RCC 7860 (cell line): Measurements from ENCODE around the gene ITPR1.
"Not testable (repeated sequence)": the region's sequence is repeated elsewhere in the genome, so short reads cannot be mapped to it uniquely, and the experiment has no call there.

ENCODE experiments used
- DNase-seq: peaks from one replicate; pipeline ENCODE4 v3.0.0-alpha.2; 2015; ENCODE audit warnings: low spot score
- FAIRE-seq: peaks from 2 replicates; lab custom pipeline; 2012; peaks lifted over from hg19 to GRCh38; lab: Jason Lieb, UNC

Gene ITPR1

DNA sequence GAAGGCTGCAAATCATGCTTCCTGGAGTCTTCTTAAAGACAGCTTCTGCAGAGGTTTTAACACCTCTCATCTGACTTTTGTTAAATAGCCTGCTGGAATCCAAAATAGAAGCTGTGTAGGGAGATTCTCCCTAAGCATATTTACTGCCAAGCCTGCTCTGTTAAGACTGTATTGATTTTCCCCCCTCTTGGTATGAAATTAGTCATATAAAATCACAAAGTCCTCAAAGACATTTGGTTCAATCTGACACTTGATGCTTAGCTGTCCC lies 94.6 kb downstream of the ITPR1 start:
- no peak for FAIRE-seq

GRCh38 chr3:4588466-4588865 lies 95.3 kb downstream of the ITPR1 start:
- peak; percentile 78 for FAIRE-seq
- peak; percentile 61 for DNase-seq

More for the DNA sequence above, 94.6 kb downstream of the ITPR1 start:
- no peak for DNase-seq

DNA sequence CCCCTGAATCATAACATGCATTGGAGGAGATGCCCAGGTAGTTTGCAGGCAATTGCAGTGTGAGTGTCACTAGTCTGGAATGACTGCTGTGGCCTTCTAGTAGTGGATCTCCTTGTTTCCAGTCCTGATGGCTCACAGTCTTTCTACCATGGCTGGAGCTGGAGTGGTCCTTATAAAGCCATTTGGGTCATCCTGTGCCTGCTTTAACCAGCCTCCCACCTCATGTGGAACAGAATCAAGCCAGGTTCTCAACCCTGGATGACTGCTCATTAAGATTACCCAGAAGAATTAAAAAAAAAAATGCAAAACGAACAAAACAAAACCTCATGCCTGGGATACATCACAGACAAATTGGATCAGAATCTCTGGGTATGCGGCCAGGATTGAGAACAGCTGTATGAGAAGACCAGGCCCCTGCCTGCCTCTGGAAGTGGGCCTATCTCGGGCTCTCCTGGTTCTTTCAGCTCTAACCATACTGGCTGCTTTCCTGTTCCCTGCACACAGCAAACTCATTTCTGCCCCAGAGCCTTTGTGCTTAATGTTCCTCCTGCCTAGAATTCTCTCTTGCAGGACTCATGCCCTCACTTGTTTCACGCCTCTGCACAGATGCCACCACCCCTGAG lies 96.4 kb downstream of the ITPR1 start:
- DNase-seq = no peak

GRCh38 chr3:4590849-4591248 lies 97.7 kb downstream of the ITPR1 start:
- FAIRE-seq = not testable (repeated sequence)

More for the DNA sequence above, 96.4 kb downstream of the ITPR1 start:
- no peak for FAIRE-seq

GRCh38 chr3:4591669-4592068 lies 98.5 kb downstream of the ITPR1 start:
- FAIRE-seq (no peak), DNase-seq (no peak)

More at GRCh38 chr3:4590849-4591248, 97.7 kb downstream of the ITPR1 start:
- not testable (repeated sequence) for DNase-seq

GRCh38 chr3:4593014-4593413 lies 99.9 kb downstream of the ITPR1 start:
- no peak for DNase-seq
- FAIRE-seq = no peak

GRCh38 chr3:4595710-4596113 lies 102.6 kb downstream of the ITPR1 start:
- FAIRE-seq (no peak), DNase-seq (no peak)

DNA sequence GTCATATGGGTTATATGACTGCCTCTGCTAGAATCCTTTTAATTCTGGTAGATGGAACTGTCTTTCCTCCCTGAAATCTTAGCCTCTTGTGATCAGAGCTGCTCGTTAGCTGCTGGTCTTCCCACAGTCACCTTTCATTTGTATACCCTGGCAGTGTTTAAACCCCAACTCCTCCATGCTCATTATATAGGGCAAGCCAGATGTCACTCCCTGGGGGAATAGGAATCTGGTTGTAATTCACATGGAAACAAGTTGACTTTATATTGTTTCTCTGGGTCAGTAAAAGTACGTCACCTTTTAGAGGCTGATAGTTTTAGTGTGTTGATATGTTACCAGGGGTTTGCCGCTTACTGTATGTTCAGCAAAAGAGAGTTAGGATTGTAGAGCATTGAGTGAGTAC lies 103.5 kb downstream of the ITPR1 start:
- no peak for DNase-seq
- FAIRE-seq = no peak

DNA sequence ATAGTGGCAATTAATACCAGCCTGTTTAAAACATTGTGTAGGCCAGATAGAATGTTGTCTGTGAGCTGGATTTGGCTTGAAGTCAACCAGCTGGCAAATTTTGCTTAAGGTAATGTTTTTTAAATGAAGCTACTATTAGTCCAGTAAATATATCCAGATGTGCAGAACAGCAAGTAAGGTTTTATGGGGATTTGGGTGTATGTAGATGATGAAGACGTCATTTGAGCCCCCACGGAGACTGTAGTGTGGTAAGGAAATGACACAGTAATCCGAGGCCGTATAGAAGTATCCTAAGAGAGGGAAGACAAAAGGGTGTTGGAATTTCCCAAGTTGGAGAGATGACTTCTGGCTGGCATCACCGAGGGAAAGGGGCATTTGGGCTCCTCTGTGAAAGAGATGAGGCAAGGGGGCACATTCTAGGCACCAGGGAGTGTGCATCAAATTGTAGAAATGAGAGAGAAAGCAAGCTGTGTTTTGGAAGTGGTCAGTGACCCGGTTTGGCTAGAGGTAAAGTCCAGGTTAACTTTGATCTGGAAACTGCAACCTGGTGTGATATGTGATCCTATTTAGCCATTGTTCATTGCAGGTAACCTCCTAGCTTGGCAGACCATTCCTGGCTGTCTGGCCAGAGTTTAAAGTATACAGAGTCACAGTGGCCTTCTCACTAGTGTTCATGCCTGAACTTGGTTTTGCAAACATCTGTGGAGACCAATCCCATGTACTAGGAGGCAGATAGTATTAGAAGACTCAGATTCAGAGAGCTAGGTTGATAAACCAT lies 104.2 kb downstream of the ITPR1 start:
- DNase-seq (no peak), FAIRE-seq (no peak)

GRCh38 chr3:4598232-4598631 lies 105.1 kb downstream of the ITPR1 start:
- not testable (repeated sequence) for DNase-seq, FAIRE-seq

DNA sequence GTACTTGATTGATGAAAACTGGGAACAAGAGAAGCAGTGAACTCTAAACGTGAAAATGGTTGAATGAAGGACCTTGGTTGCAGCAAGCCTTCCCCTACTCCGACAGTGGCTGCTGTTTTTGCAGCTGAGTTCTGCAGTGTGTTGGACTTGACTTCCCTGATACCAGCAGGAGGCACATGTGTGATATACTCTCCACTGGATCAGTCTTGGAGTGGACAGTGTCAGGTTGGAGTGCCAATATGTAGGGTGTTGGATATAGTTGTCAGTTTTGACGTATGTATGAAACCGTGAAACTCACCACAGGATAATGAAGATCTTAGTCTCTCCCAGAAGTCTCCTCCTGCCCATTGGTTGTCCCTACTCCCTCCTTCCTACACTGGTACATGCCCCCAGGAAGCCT lies 106.5 kb downstream of the ITPR1 start:
- DNase-seq = no peak
- FAIRE-seq = no peak

DNA sequence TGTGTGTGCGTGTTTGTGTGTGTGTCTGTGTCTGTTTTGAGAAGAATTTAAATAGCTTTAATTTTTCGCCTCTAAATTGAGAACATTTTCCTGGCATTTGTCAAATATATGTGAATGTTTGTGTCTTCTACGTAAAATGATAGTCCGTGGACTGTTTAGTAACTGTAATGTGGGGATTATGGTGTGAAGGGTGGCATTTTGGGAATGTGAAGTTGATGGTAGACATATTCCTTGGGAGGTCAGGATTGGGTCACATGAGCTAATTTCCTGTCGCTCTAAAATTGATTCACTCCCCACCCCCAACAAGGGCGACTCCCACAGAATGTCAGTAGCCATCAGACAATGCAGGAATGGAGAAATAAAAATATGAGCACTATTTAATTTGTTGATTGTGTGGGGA lies 107.3 kb downstream of the ITPR1 start:
- no peak for DNase-seq
- FAIRE-seq = no peak

GRCh38 chr3:4601892-4602291 lies 108.7 kb downstream of the ITPR1 start:
- DNase-seq = no peak
- FAIRE-seq = no peak

DNA sequence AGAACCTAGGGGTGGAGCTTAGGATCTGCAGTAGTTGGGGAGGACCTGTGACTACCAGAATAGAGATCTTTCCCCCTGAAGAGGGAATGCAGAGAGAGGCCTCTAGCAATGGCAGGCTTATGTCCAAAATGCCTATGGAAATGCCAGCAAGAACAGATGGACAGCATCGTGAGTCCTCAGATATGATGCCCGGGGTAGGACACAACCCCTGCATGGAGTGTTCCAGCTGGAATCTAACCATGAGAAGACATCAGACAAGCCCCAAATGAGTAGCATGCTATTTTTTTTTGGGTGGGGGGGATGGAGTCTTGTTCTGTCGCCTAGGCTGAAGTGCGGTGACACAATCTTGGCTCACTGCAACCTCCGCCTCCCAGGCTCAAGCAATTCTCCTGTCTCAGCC lies 111.5 kb downstream of the ITPR1 start:
- no peak for FAIRE-seq

DNA sequence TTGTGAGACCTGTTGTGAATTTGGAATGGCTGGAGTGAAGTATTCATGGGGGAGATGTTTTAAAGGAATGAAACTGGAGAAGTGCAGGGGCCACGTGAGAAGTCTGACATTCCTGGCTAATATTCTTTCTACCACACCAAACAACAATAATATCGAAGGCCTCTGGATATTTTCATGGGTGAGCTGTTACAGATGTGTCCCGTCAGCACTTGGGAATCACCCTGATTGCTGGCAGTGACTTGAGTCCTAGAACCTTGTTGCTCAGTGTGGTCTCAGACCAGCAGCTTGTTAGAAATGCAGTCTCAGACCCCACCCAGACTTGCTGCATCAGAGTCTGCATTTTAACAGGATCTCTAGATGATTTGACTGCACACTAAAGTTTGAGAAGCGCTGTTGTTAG lies 113.8 kb downstream of the ITPR1 start:
- FAIRE-seq (no peak), DNase-seq (no peak)

More for the DNA sequence above, 111.5 kb downstream of the ITPR1 start:
- DNase-seq = no peak

DNA sequence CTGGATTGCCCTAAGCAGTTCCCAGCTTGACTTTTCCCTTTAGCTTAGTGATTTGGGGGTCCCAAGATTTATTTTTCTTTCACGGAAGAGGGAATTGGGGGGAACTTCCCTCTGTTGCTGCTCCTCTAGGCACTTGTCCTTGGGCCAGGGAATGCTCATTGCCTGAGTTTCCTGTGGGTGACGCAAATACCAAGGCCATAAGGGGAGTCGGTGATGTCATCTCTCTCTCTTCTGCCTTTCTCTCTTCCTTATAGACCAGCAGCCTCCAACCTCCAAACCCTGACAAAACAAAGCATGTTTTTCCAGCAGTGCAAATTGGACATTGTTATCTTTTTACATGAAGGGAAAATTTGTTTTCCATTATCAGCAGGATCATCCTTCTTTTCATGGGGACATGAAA lies 120.2 kb downstream of the ITPR1 start:
- FAIRE-seq (no peak), DNase-seq (no peak)

GRCh38 chr3:4614070-4614469 lies 120.9 kb downstream of the ITPR1 start:
- FAIRE-seq (no peak), DNase-seq (no peak)

- no peak for DNase-seq
- no peak for FAIRE-seq
Measured at GRCh38 chr3:4614927-4615326, 121.8 kb downstream of the ITPR1 start.

DNA sequence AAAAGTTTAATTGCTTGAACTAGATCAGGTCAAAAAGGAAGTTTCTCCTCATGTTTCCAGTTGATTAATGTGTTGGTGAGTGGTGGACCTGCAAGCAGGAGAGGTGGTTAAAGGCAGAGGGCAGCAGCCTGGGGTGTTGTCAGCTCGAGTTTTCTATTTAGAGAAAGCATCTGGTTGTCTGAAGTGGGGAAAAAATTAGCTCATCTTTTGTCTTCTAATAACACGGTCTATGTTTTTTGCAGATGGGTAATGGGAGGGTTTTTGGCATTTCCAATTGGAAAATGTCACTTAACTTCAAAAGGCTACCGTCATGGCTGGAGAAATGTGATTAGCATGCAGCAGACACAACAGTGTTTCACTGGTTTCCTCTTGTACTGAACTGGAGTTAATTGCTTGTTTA lies 122.6 kb downstream of the ITPR1 start:
- FAIRE-seq (no peak), DNase-seq (no peak)

DNA sequence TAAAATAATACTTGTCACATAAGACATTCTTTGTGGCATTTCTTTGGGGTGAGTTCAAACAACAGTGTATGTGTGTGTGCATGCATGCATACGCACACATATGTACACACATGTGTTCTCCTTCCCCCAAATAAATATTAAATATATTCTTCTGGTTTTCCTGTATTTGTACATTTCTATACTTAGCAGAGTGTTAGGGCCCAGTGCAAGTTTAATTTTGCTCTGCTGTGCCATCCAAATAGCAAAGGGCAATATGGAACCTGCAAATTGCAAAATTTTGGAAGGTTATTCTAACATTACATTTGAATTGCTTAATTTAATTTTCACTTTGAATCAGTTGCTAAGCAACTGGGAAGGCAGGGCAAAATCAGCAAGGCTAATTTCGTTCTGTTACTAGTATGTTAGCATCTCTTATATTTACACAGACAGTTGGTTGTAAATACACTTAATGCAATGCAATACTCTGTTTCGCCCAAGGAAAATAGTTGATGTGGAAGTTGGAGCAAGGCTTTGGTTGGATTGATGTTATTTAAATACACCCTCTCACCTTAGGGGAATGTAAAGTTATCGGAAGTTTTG lies 130.4 kb downstream of the ITPR1 start:
- no peak for DNase-seq

DNA sequence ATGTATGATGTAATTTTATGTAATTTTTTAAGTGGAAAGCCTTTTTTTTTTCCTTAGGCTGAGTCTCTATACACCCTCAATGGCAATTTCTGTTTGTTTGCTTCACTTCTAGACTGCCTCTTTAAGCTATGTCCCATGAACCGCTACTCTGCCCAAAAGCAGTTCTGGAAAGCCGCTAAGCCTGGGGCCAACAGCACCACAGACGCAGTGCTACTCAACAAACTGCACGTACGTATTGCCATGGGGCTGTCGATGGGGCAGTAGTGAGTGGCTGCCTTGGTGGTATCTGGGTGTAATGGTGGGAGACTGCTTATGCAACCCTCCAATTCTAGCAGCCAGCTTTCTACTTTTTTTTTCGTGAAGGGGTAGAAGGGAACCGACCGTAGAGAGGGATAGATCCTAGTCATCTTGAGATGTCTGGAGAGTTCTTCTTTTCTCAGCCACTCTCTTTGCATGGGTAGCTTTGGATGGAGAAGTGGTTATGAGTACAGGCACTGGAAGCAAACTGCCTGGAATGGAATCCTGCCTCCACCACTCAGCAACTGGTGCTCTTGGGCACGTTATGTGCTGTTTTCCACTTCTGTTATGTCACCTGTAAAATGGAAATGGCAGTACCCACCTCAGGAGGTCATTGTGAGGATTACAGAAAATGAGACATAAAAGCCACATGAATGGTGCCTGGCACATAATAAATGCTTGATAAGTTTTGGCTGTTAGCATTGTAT lies 134.7 kb downstream of the ITPR1 start:
- no peak for FAIRE-seq
- no peak for DNase-seq

More for the DNA sequence above, 130.4 kb downstream of the ITPR1 start:
- no peak for FAIRE-seq
